Measurements from ENCODE around the gene AMPH.

DNA sequence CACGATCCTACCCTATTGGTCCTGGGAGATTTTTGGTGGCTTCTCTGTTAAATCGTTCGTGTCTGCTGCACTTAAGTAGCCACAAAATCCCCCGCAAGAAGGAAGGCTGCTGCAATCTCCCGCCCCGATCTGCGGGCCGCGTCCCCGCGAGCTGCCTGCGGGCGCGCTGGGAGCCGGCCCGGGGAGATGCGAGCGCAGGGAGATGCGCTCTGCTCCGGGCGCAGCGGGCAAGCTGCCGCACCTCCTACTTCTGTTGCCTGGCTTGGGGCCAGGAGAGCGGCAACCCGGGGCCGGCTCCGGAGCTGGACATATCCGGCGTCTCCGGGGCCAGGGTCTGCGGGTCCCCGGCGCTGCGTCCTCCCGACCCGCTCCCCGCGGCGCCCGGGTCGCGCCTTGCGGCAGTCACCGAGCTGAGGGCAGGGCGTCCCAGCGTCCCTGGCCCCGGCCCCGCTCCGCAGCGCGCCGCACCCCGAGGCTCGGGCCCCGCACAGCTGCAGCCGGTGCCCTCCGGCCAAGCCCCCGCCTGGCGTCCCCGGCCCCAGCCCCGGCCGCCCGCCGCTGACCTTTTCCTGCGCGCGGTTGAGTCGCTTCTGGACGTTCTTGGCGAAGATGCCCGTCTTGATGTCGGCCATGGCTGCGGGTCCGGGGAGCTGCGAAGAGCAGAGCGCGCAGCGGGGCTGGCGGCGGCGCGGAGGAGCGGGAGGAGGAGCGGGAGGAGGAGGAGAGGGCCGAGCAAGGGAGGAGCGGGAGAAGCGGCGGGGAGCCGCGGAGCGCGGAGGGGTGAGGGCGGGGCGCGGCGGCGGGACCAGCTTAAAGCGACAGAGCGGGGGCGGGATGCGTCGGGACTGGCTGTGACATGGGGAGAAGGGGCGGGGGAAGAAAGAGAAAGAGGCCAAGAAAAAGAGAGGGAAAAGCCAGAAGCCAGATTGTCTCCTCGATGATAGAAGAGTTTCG is at the start of gene AMPH:
- TF ChIP-seq, protein P1, sequence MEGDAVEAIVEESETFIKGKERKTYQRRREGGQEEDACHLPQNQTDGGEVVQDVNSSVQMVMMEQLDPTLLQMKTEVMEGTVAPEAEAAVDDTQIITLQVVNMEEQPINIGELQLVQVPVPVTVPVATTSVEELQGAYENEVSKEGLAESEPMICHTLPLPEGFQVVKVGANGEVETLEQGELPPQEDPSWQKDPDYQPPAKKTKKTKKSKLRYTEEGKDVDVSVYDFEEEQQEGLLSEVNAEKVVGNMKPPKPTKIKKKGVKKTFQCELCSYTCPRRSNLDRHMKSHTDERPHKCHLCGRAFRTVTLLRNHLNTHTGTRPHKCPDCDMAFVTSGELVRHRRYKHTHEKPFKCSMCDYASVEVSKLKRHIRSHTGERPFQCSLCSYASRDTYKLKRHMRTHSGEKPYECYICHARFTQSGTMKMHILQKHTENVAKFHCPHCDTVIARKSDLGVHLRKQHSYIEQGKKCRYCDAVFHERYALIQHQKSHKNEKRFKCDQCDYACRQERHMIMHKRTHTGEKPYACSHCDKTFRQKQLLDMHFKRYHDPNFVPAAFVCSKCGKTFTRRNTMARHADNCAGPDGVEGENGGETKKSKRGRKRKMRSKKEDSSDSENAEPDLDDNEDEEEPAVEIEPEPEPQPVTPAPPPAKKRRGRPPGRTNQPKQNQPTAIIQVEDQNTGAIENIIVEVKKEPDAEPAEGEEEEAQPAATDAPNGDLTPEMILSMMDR (IDR thresholded peaks at IDR 0.05 in 2 of 3, conservative IDR thresholded peaks at IDR 0.05 in 1 of 3; ENCODE audit: borderline replicate concordance in 1 of 3, insufficient read depth in 1 of 3, low read depth in 2 of 3, low read length in 2 of 3), result no peak
- TF ChIP-seq POLR2A (IDR thresholded peaks at IDR 0.05; ENCODE audit: borderline replicate concordance, extremely low read depth, insufficient read depth, insufficient read length), result no peak

All from HCT116 (cell line).